CD4-positive, alpha-beta T cell treated with Interleukin-15 for 1 hour (primary cell): ENCODE data around the gene DPAGT1.
"Not testable (repeated sequence)": the region's sequence is repeated elsewhere in the genome, so short reads cannot be mapped to it uniquely, and the experiment has no call there.

Experiments used
- DNase-seq: peaks from one replicate; pipeline ENCODE4 v3.0.0-alpha.2; 2020

Gene DPAGT1

GRCh38 chr11:119101759-119102423 lies at the start of gene DPAGT1:
Gene DPAGT1 (minus strand): TSS chr11:119101853. CDS start chr11:119101655, 198 bp downstream.
- DNase-seq = peak; percentile 86

DNA sequence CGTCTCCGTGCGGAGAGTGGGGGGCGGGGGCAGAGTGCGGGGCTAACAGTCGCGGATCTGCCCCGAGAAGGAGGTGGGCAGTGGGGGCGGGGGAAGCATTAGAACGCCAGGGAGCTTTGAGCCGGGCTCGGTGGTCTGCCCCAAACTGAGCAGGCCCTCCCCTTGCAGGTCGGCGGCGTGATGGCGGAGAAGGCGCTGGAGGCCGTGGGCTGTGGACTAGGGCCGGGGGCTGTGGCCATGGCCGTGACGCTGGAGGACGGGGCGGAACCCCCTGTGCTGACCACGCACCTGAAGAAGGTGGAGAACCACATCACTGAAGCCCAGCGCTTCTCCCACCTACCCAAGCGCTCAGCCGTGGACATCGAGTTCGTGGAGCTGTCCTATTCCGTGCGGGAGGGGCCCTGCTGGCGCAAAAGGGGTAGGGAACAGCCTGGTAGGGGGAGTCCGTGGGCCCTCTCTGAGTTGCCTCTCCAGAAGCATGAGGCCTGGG lies 48.2 kb upstream of the DPAGT1 start:
- no peak for DNase-seq

GRCh38 chr11:119149018-119149785 lies 47.5 kb upstream of the DPAGT1 start, which contains the start of gene ABCG4:
Gene ABCG4 (plus strand): TSS chr11:119149052. CDS start chr11:119149966, 914 bp downstream.
- DNase-seq = no peak

- no peak for DNase-seq
Measured at GRCh38 chr11:119148720-119149017, 47.0 kb upstream of the DPAGT1 start.

- DNase-seq = no peak
Measured at GRCh38 chr11:119147604-119148333, 46.1 kb upstream of the DPAGT1 start.

DNA sequence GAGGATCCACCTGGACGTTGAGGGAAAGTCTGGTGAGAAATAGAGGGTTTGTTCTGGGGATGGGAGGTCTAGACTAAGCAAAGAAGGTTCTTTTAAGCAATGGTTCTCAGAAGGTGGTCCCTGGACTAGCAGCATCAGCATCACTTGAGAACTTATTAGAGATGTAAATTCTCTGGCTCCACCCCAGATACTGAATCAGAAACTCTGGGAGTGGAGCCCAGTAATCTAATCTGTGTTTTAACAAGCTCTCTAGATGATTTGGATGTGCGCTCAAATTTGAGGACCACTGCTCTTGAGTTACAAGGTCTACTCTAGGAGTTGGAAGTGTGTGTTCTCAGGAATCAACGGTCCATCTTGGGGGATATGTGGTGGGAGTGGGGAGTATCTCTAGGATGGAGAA lies 43.9 kb upstream of the DPAGT1 start:
- no peak for DNase-seq

DNA sequence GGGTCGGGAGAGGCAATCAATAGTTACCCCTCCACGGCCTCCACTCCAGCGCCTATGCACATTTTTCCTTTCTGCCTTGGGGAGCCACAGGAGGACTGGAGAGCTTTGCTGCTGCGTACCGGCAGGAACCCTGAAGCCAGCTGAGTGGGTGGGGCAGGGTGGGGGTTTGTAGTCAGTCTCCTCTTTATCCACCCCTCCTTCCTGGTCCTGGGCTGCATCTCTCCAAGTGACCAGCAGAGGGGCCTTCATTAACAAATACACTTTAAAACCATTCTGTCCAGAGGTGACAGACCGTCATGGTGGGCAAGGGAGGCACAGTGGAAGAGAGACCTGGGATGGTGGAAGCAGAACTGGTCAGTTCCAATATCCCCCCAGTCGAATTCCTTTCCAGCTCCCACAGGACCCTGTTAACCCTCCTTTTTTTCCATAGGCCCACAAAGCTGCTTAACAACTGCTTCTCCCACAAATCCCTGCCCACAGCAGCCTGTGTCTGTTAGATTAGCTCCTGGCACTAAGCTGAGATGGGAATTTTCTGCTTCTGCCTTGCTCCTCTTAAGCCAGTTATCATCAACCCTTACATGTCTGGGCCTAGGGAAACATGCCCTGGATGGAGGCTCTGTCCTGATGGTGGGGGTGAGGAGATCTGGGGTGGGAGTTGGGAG lies 43.3 kb upstream of the DPAGT1 start:
- peak; percentile 47 for DNase-seq

DNA sequence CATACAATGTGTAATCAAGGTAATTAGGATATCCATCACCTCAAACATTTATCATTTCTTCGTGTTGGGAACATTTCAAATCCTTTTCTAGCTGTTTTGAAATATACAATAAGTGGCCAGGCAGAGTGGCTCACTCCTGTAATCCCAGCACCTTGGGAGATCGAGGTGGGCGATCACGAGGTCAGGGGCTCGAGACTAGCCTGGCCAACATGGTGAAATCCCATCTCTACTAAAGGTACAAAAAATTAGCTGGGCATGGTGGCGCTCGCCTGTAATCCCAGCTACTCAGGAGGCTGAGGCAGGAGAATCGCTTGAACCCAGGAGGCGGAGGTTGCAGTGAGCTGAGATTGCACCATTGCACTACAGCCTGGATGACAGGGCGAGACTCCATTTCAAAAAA lies 37.6 kb upstream of the DPAGT1 start:
- DNase-seq = not testable (repeated sequence)

DNA sequence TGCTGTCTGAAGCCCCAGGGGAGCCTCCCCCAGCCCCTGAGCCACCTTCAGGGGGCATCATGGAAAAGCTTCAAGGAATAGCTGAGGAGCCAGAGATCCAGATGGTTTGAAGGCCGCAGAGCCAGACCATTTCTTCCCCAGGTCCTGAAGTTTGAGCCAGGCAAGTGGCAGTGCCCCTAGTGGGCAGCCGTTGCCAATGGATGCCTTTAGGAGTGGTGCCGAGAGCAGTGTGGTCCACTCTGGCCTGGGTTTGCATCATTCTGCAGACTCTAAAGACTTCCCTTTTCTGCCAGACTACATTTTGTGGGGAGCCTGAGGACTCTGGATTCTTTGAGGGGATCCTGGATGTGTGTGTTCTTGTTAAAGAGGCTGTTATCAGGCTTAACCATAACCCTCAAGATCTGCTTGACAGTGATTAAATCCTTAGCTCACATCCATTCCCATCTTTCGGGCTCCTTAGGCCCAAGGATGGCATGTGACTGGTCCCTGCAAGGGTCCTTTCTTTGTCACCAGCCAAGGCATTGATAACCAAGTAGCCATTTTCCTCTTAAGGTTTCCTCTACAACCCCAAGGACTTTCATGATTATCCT lies 32.8 kb upstream of the DPAGT1 start:
- peak; percentile 34 for DNase-seq

DNA sequence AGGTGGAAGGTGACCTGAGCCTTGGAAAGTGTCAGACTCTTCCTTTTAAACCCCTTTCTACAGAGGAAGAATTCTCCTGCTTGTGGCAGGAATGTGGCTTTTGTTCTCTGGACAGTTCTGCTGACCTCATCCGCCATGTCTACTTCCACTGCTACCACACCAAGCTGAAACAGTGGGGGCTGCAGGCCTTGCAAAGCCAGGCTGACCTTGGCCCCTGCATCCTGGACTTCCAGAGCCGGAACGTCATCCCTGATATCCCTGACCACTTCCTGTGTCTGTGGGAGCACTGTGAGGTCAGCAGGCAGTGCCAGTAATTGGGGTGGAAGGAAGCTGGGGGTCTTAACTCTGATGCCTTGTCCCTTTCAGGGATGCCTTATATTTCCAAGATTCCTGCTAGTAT lies 29.0 kb upstream of the DPAGT1 start:
- DNase-seq = no peak

DNA sequence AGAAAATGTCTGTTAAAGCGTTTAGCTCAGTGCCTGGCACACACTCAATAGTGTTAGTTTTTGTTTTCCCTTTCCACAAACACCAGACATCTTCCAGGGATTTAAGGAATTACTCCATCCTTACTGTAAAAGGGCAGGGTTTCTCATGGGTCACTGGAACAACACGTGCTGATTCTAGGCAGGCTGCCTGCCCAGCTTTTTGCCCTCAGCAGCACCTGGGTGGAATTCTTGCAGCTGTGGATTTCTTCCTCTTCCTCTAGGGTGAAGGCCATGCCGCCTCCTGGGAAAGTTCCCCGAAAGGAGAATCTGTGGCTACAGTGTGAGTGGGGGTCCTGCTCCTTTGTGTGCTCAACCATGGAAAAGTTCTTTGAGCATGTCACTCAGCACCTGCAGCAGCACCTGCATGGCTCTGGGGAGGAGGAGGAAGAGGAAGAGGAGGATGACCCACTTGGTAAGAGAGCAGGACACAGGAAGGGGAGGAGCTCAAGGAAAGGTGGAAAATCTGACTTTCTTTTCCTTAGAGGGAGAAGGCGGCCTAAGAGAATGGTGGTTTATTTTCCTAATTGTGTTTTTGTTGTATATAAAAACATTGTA lies 25.1 kb upstream of the DPAGT1 start:
- no peak for DNase-seq

GRCh38 chr11:119125821-119126220 lies 24.2 kb upstream of the DPAGT1 start:
- no peak for DNase-seq

GRCh38 chr11:119121811-119122124 lies 20.1 kb upstream of the DPAGT1 start:
- no peak for DNase-seq

DNA sequence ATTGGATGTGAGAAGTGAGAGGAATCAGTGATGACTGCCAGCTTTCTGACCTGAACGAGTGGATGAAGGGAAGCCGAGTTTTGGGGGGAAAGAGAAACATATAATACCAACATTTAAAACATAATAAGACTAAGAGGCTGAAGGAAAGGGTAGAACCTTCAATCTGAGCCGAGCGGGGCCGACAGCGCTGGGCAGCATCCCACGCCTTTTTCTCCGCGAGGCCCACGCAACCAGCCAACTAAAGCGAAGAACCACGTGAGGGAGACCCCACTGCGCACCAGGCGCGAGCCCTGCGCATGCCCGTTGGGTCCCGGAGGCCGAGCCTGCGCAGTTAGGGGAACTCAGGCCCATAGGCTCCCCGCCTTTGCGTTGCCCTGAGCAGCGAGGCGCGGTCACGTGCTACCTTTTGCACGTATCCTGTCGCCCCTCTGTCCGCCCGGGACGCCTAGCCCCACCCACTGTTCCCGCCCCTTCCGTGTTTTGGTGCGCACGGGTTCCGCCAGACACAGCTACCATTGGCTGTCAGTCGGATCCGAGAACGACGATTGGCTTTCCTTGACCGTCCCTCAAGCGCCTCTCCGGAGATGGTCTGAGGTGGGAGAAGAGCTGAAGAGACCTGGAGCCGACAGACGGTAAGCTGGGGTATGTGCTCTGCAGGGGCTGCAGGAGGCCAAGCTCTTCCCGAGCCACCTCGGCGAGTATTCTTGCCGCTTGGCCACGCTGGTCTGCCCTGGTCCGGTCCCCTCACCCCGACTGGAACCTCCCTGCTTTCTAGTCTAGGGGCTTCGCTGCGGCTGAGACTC lies 19.6 kb upstream of the DPAGT1 start, which contains the start of gene HINFP:
Gene HINFP (plus strand): TSS at position 573 of the 803 bp plus-strand sequence. CDS start 5,365 bp downstream, outside the sequence.
- peak; percentile 100 for DNase-seq

GRCh38 chr11:119120639-119121007 lies 19.0 kb upstream of the DPAGT1 start:
- no peak for DNase-seq

GRCh38 chr11:119118946-119119345 lies 17.3 kb upstream of the DPAGT1 start:
- no peak for DNase-seq

- DNase-seq = no peak
Measured at GRCh38 chr11:119118227-119118626, 16.6 kb upstream of the DPAGT1 start.

GRCh38 chr11:119117004-119117706 lies 15.5 kb upstream of the DPAGT1 start:
- no peak for DNase-seq

GRCh38 chr11:119116601-119117000 lies 14.9 kb upstream of the DPAGT1 start:
- no peak for DNase-seq

- no peak for DNase-seq
Measured at GRCh38 chr11:119116235-119116594, 14.6 kb upstream of the DPAGT1 start.
